Measurements from ENCODE around the gene DSG2.

DSG2 gene

GRCh38 chr18:31555971-31556747, 58.2 kb downstream of the DSG2 start:
- DNase-seq = peak; percentile 68 to 80 (median 72)

- no peak for DNase-seq
Measured at GRCh38 chr18:31557446-31557845, 59.5 kb downstream of the DSG2 start.

GRCh38 chr18:31558567-31558966, 60.6 kb downstream of the DSG2 start:
- DNase-seq = no peak

- no peak for DNase-seq
Measured at GRCh38 chr18:31562726-31563125, 64.7 kb downstream of the DSG2 start.

- DNase-seq = no peak
Measured at GRCh38 chr18:31563778-31564177, 65.8 kb downstream of the DSG2 start.

- DNase-seq = no peak
Measured at GRCh38 chr18:31565345-31565744, 67.4 kb downstream of the DSG2 start.

GRCh38 chr18:31565782-31566512, 68.0 kb downstream of the DSG2 start:
- no peak for DNase-seq

GRCh38 chr18:31566576-31567306, 68.8 kb downstream of the DSG2 start:
- no peak for DNase-seq

GRCh38 chr18:31572368-31572767, 74.4 kb downstream of the DSG2 start:
- no peak for DNase-seq

GRCh38 chr18:31573051-31573450, 75.1 kb downstream of the DSG2 start:
- DNase-seq = no peak

- peak; percentile 81 to 93 (median 85) for DNase-seq
Measured at GRCh38 chr18:31574359-31574758, 76.4 kb downstream of the DSG2 start.

GRCh38 chr18:31575515-31576257, 77.7 kb downstream of the DSG2 start:
- no peak for DNase-seq

- no peak for DNase-seq
Measured at GRCh38 chr18:31576670-31577069, 78.7 kb downstream of the DSG2 start.

- no peak for DNase-seq
Measured at GRCh38 chr18:31577195-31577594, 79.2 kb downstream of the DSG2 start.

- no peak for DNase-seq
Measured at GRCh38 chr18:31578126-31578525, 80.1 kb downstream of the DSG2 start.

GRCh38 chr18:31579375-31579774, 81.4 kb downstream of the DSG2 start:
- DNase-seq = no peak

GRCh38 chr18:31581498-31582197, 83.7 kb downstream of the DSG2 start:
- peak; percentile 23 to 50 (median 33) for DNase-seq

GRCh38 chr18:31583185-31583854, 85.3 kb downstream of the DSG2 start:
- no peak for DNase-seq

GRCh38 chr18:31585991-31586390, 88.0 kb downstream of the DSG2 start:
- DNase-seq = no peak

GRCh38 chr18:31586616-31587015, 88.6 kb downstream of the DSG2 start:
- DNase-seq = no peak

GRCh38 chr18:31587529-31587928, 89.6 kb downstream of the DSG2 start:
- no peak for DNase-seq

All from suppressor macrophage (primary cell).